Epithelial cell of proximal tubule (primary cell): ENCODE results near the gene ODAD4. TPM values are rescaled to one million over a fixed set of nuclear protein-coding genes. Genes with fewer than 3 reads are reported as not detected.
A peak's percentile ranks its signal among the peaks of the same experiment; 100 is the strongest.

ENCODE experiments used
- DNase-seq: peaks from one replicate; pipeline ENCODE4 v3.0.0-alpha.2; 2011; ENCODE audit warnings: low read depth
- H3K4me3 ChIP-seq: 2 replicates; pipeline ENCODE4 v1.5.1; 2011; ENCODE audit warnings: low read depth, mild to moderate bottlenecking, low read length
- CTCF ChIP-seq: conservative IDR thresholded peaks from 2 replicates; pipeline ENCODE4 v1.5.1; 2012; ENCODE audit warnings: low read depth, mild to moderate bottlenecking, low read length
- total RNA-seq: library from RNA; depleted of rRNA; stranded (reverse); fragments of >200 nt; gene quantifications from 2 replicates; pipeline ENCODE4 v1.2.3, GENCODE V29; 2015

Gene ODAD4
- total RNA-seq, 1 donor from 2014 or later: 0.23 TPM

GRCh38 chr17:41972571-41973407 lies 42.4 kb downstream of the ODAD4 start:
- H3K4me3 ChIP-seq: no peak overlapping the region
- peak; percentile 58 for DNase-seq
- TF ChIP-seq CTCF: no peak

GRCh38 chr17:41973408-41973811 lies 43.0 kb downstream of the ODAD4 start:
- TF ChIP-seq CTCF: no peak
- DNase-seq: no peak
- H3K4me3 ChIP-seq: no peak overlapping the region

GRCh38 chr17:41974031-41974430 lies 43.6 kb downstream of the ODAD4 start:
- no peak for DNase-seq
- H3K4me3 ChIP-seq: no peak overlapping the region
- TF ChIP-seq CTCF: no peak

- H3K4me3 ChIP-seq: no peak overlapping the region
- no peak for TF ChIP-seq CTCF
- no peak for DNase-seq
These were observed 44.2 kb downstream of the ODAD4 start for GRCh38 chr17:41974658-41975057.

GRCh38 chr17:41975099-41976083 lies 45.0 kb downstream of the ODAD4 start:
- no peak overlapping the region for H3K4me3 ChIP-seq
- DNase-seq: no peak
- TF ChIP-seq CTCF: no peak

GRCh38 chr17:41976142-41976768 lies 45.8 kb downstream of the ODAD4 start:
- TF ChIP-seq CTCF: no peak
- DNase-seq: no peak
- no peak overlapping the region for H3K4me3 ChIP-seq
